K562 (cell line): ENCODE data around the gene PNKD. TPM values are rescaled to one million over a fixed set of nuclear protein-coding genes. Genes with fewer than 3 reads are reported as not detected.

Experiments
- ATAC-seq: fragments of 200-7000 bp; cut with Tn5 transposase; 3 replicates; pipeline ENCODE4 v1.9.1; 2020; ENCODE audit warnings: moderate library complexity
- BruUV-seq: library from RNA; stranded (reverse); fragments of 400-500 nt; replicated peaks from 2 replicates; lab custom pipeline; 2021; lab: Mats Ljungman, UMichigan
- CTCF ChIA-PET: fragments of 300-600 bp; formaldehyde crosslinking; extraction: SDS; loops from one replicate; lab custom pipeline; 2021; ENCODE audit warnings: low intra/inter-chr PET ratio; lab: Yijun Ruan, JAX
- POLR2A ChIA-PET: fragments of 300-600, 350-650 bp; sonication (Branson Sonifier 250); formaldehyde crosslinking; extraction: SDS; loops from one replicate; lab custom pipeline; 2021; ENCODE audit warnings: antibody characterized with exemption, inconsistent platforms; lab: Yijun Ruan, JAX
- DNase-seq, 4 experiments: peaks; one replicate each; pipeline versions ENCODE4 v3.0.0 to v3.0.0-alpha.2; 2011 to 2018; ENCODE audit warnings: low spot score in 3 of 4, mixed read lengths in 3 of 4; ENCODE audit errors: extremely low read depth in 1 of 4
- FAIRE-seq: peaks from 2 replicates; lab custom pipeline; 2011; peaks lifted over from hg19 to GRCh38; lab: Jason Lieb, UNC
- H2AFZ ChIP-seq: 2 replicates; pipeline ENCODE4 v1.6.0; 2011; ENCODE audit warnings: low read depth, low read length, control low read depth, inconsistent platforms
- H3K27ac ChIP-seq: fragments of 200-600 bp; 3 replicates; pipeline ENCODE4 v1.8.0; 2011; ENCODE audit warnings: low read depth, mild to moderate bottlenecking, control low read depth, inconsistent platforms, low read length, moderate library complexity, mixed read lengths; ENCODE audit errors: extremely low read depth
- H3K27me3 ChIP-seq, 2 experiments: fragments of 300-600 bp in 1 of 2; 2 replicates in 1 of 2; 3 replicates in 1 of 2; pipeline versions ENCODE4 v1.6.0 to v1.8.0; 2011; ENCODE audit warnings: inconsistent platforms in 2 of 2, low read length in 2 of 2, mild to moderate bottlenecking in 1 of 2, mixed read lengths in 1 of 2, moderate library complexity in 1 of 2; ENCODE audit not compliant: control insufficient read depth in 2 of 2, insufficient read depth in 2 of 2
- H3K36me3 ChIP-seq: fragments of 300-600 bp; 3 replicates; pipeline ENCODE4 v1.8.0; 2011; ENCODE audit warnings: mild to moderate bottlenecking, low read length, inconsistent platforms; ENCODE audit not compliant: control insufficient read depth, insufficient read depth
- H3K4me1 ChIP-seq, 2 experiments: fragments of 200-600 bp in 1 of 2; replicated peaks in 1 of 2; 2 replicates in 1 of 2; 3 replicates in 1 of 2; pipeline versions ENCODE4 v1.5.1 to v1.8.0; 2011; ENCODE audit warnings: inconsistent platforms in 2 of 2, low read length in 2 of 2, mild to moderate bottlenecking in 1 of 2, mixed read lengths in 1 of 2, moderate library complexity in 1 of 2; ENCODE audit not compliant: control insufficient read depth in 2 of 2, insufficient read depth in 2 of 2
- H3K4me2 ChIP-seq: 2 replicates; pipeline ENCODE4 v1.6.1; 2011; ENCODE audit warnings: low read length, control low read depth, inconsistent platforms, mixed read lengths; ENCODE audit not compliant: insufficient read depth
- H3K4me3 ChIP-seq: fragments of 200-600 bp; sonication (generic), shearing (Covaris generic); 2 replicates; pipeline ENCODE4 v1.5.1; 2016; ENCODE audit warnings: control low read depth, inconsistent platforms
- H3K79me2 ChIP-seq: fragments of 200-600 bp; 3 replicates; pipeline ENCODE4 v1.8.0; 2011; ENCODE audit warnings: low read length, inconsistent platforms; ENCODE audit not compliant: control insufficient read depth, insufficient read depth
- H3K9ac ChIP-seq, 2 experiments: 2 replicates each; pipeline versions ENCODE4 v1.6.0 to v1.6.1; 2011; ENCODE audit warnings: low read depth in 2 of 2, low read length in 2 of 2, control low read depth in 1 of 2, inconsistent platforms in 1 of 2, mild to moderate bottlenecking in 1 of 2, mixed read lengths in 1 of 2; ENCODE audit not compliant: insufficient read depth in 1 of 2
- H3K9me1 ChIP-seq: one replicate; pipeline ENCODE4 v1.6.0; 2011; ENCODE audit warnings: inconsistent platforms, mild to moderate bottlenecking, low read length, moderate library complexity; ENCODE audit not compliant: control insufficient read depth, insufficient read depth
- H3K9me3 ChIP-seq: replicated peaks from 2 replicates; pipeline ENCODE4 v1.5.1; 2011; ENCODE audit warnings: low read depth, low read length, inconsistent platforms; ENCODE audit not compliant: control insufficient read depth, insufficient read depth
- H4K20me1 ChIP-seq: replicated peaks from 2 replicates; pipeline ENCODE4 v1.6.1; 2011; ENCODE audit warnings: low read length, inconsistent platforms, mixed read lengths; ENCODE audit not compliant: control insufficient read depth, insufficient read depth
- ARNT ChIP-seq, 2 experiments: fragments of 450-650 bp; IDR thresholded peaks; 2 replicates each; pipeline ENCODE4 v1.6.1; 2016; ENCODE audit warnings: mild to moderate bottlenecking in 1 of 2
- HDAC2 ChIP-seq: fragments of 450-650 bp; IDR thresholded peaks from 2 replicates; pipeline ENCODE4 v1.6.1; 2016; ENCODE audit warnings: mild to moderate bottlenecking
- HNRNPL ChIP-seq: fragments of 200-400 bp; formaldehyde crosslinking; IDR thresholded peaks from 2 replicates; pipeline ENCODE4 v1.6.1; 2017; ENCODE audit warnings: low read depth, mild to moderate bottlenecking, low read length
- KDM1A ChIP-seq, 2 experiments: fragments of 450-650 bp; IDR thresholded peaks; 2 replicates each; pipeline ENCODE4 v1.6.1; 2016; ENCODE audit warnings: mild to moderate bottlenecking in 2 of 2
- SMAD3 ChIP-seq: fragments of 450-650 bp; formaldehyde crosslinking; conservative IDR thresholded peaks from 2 replicates; pipeline ENCODE4 v1.4.0; 2020; ENCODE audit warnings: mild to moderate bottlenecking
- SRSF9 ChIP-seq: fragments of 200-400 bp; formaldehyde crosslinking; IDR thresholded peaks from 2 replicates; pipeline ENCODE4 v1.6.1; 2017; ENCODE audit warnings: low read depth, low read length, borderline replicate concordance
- U2AF2 ChIP-seq: fragments of 200-400 bp; formaldehyde crosslinking; optimal IDR thresholded peaks from 2 replicates; pipeline ENCODE3; 2017; ENCODE audit warnings: low read depth, mild to moderate bottlenecking, low read length
- ZKSCAN8 ChIP-seq: fragments of 200-800 bp; sonication (Bioruptor generic); IDR thresholded peaks from 2 replicates; pipeline ENCODE4 v1.6.1; 2016; ENCODE audit warnings: missing genetic modification characterization, missing compliant biosample characterization
- WGBS: fragments of 100-300 bp; shearing (Covaris generic); methylation state at CpG from one replicate; pipeline ENCODE4 v1.1.6; 2016; ENCODE audit warnings: low coverage, mixed read lengths; ENCODE audit not compliant: insufficient coverage; ENCODE audit errors: missing lambda C conversion rate; 5-methylcytosine and 5-hydroxymethylcytosine counted together
- in situ Hi-C: fragments of 300-500 bp; cut with MboI; formaldehyde crosslinking; loops from 4 replicates; pipeline ENCODE4 v1.15.0; 2018; ENCODE audit warnings: inconsistent platforms, mixed read lengths
- intact Hi-C: fragments of 100-400 bp; cut with micrococcal nuclease; formaldehyde crosslinking; loops from 2 replicates; pipeline ENCODE4 v1.14.2; 2022
- polyA plus RNA-seq, 8 experiments: library from polyadenylated mRNA; depleted of rRNA in 4 of 8; stranded (reverse) in 5 of 8; unstranded in 3 of 8; fragments of >200 nt; fragmentation: Nextera tagmentation in 2 of 8; fragmentation: Illumina TruSeq in 1 of 8; extraction: Ambion mirVana in 2 of 8; extraction: Trizol in 1 of 8; gene quantifications; 2 replicates each; pipeline versions ENCODE4 v1.2.1 to v1.2.3, GENCODE V29; 2011 to 2014; ENCODE audit warnings: inconsistent platforms in 1 of 8, missing spikeins in 1 of 8
- total RNA-seq, 7 experiments: library from RNA; depleted of rRNA in 6 of 7; stranded (reverse); fragments of >200 nt in 6 of 7; fragmentation: Illumina TruSeq in 2 of 7; extraction: Trizol in 2 of 7; gene quantifications; 2 replicates each; pipeline versions ENCODE4 v1.2.1 to v1.2.3, GENCODE V29; 2011 to 2021; ENCODE audit warnings: low replicate concordance in 1 of 7

Gene PNKD
- total and polyA plus RNA-seq, 9 of the 15 experiments (the other 6 are each of a cell fraction or from before 2014, with no cell fraction given) = 26.0 to 105 (median 60.1) TPM

GRCh38 chr2:218331745-218332144 is 61.4 kb downstream of the PNKD start:
- Histone ChIP-seq H3K27ac (peak overlapping the region; percentile 98; the same call in 2 of the 3 replicates), H4K20me1 (no peaks in the 10 kb centered on the region), H3K79me2 (peaks cover 35% of the 10 kb centered on the region), H3K9me3 (no peaks in the 10 kb centered on the region), H3K4me3 (no peak overlapping the region), H3K36me3 (0 out of 3 replicates have a peak, but pooled peaks cover 2% of the 10 kb centered on the region), H2AFZ (peak overlapping the region; percentile 14; the same call in 1 of the 2 replicates), H3K4me1 (peaks cover 37 to 45% of the 10 kb centered on the region in 2 experiments), H3K4me2 (peak overlapping the region; percentile 90), H3K9ac (peak overlapping the region; percentile 85 to 95; a peak in 3 of 4 replicates), H3K9me1 (no peaks in the 10 kb centered on the region), H3K27me3 (no peaks in the 10 kb centered on the region)
- TF ChIP-seq U2AF2 (no peak), HDAC2 (no peak), SRSF9 (no peak), ARNT (IDR thresholded peaks at IDR 0.05) (no peak)
- 79% methylated on average over 5 of the region's 8 CpGs for WGBS
- no TSS peak for BruUV-seq
- FAIRE-seq (no peak), ATAC-seq (no peak), DNase-seq (no peak)
- in situ Hi-C loops = no loop called here
- POLR2A ChIA-PET = no interaction called here
- intact Hi-C loops = no loop called here
- CTCF ChIA-PET = no interaction called here

DNA sequence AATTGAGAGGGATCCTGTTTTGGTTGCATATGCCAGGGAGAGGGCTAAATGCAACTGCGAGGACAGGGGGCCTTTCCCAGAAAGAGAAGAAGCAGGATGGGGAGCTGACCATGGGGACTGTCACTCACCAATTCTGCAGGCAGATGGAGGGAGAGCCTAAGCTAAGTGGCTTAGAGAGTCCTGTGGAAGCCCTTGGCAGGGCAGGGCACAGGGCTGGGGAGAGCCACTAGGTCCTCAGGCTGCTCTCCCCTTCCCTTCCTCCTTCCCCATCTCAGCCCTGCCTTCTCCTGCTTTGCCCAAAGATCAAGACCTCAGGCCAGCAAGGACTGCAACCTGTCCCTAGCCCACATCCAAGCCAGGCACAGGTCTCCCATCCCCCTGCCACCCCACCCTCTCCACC is 62.0 kb downstream of the PNKD start:
- no peaks in the 10 kb centered on the region for H3K9me3 ChIP-seq
- peaks cover 30% of the 10 kb centered on the region for H3K79me2 ChIP-seq
- CTCF ChIA-PET = no interaction called here
- H2AFZ ChIP-seq = peak overlapping the region; percentile 14; the same call in 1 of the 2 replicates
- in situ Hi-C loops (no loop called here), intact Hi-C loops (no loop called here)
- no peaks in the 10 kb centered on the region for H3K27me3 ChIP-seq
- 0 out of 3 replicates have a peak, but pooled peaks cover 2% of the 10 kb centered on the region for H3K36me3 ChIP-seq
- H3K4me2 ChIP-seq = peak overlapping the region; percentile 90
- ATAC-seq = peak; percentile 30
- POLR2A ChIA-PET = interaction anchor here (1.7 to 2.2 kb wide), 3 partner anchors 9 to 35 kb away, joined by 4 to 7 read pairs (median 5); no protein-coding TSS in a partner anchor
- peak overlapping the region; percentile 85 to 95 for H3K9ac ChIP-seq
- no peaks in the 10 kb centered on the region for H4K20me1 ChIP-seq
- peak overlapping the region; percentile 27 for H3K4me3 ChIP-seq
- 44% methylated on average over 1 of the region's 1 CpG for WGBS
- no peak for TF ChIP-seq SMAD3 (CRISPR knock-in tag)
- no peak for TF ChIP-seq ZKSCAN8 (CRISPR knock-in tag)
- TF ChIP-seq HNRNPL = no peak
- TF ChIP-seq KDM1A (IDR thresholded peaks at IDR 0.05) = no peak
- H3K27ac ChIP-seq = peak overlapping the region; percentile 98
- BruUV-seq = no TSS peak
- H3K4me1 ChIP-seq = peaks cover 32 to 39% of the 10 kb centered on the region in 2 experiments
- DNase-seq = peak in 1 of 4 experiments; percentile 32
- H3K9me1 ChIP-seq = no peaks in the 10 kb centered on the region
- no peak for FAIRE-seq
